GM19023 (cell line): ENCODE data around the gene MSMP.
A peak's percentile ranks its signal among the peaks of the same experiment; 100 is the strongest.

ENCODE experiments used
- ATAC-seq: cut with Tn5 transposase; IDR thresholded peaks from one replicate; pipeline ENCODE4 v1.9.1; 2021; ENCODE audit warnings: mild to moderate bottlenecking, moderate library complexity; ENCODE audit not compliant: unreplicated experiment

Gene MSMP

DNA sequence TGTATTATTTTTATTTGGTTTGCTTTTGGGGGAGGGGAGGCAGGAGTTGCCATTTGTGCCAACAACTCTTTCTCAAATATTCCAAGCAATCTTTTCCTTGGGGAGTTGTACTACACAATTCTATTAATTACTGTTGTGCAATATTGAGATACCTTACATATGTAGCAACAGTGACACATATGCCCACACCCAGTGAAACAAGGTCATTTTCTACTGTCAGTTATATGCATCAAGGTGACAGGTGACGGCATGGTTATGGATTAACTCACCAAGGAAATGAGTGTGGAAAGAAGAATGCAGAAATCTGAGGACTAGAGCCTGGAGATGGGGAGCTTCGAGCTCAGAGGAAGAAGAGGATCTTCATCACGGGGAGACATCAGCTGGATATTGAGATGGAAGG, 17.9 kb upstream of the MSMP start:
- ATAC-seq = no peak

DNA sequence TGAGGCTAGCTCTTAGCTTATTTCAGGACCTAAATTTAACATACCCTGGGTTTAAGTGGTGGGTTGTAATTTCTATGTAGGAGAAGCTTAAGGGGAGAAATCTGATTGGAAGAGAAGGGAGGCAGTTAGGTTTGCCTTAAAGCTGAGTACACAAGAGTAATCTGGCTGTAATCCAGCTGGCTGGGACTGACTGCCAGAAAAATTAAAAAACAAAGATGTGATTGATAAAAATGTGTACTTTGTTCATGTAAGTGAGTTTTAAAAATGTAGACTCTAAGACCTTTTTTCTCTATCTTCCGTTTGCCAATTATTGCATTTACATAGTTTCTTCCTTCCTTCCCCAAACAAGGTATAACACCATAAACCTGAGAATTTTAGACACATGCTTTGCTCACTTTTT, 17.5 kb upstream of the MSMP start:
- no peak for ATAC-seq

DNA sequence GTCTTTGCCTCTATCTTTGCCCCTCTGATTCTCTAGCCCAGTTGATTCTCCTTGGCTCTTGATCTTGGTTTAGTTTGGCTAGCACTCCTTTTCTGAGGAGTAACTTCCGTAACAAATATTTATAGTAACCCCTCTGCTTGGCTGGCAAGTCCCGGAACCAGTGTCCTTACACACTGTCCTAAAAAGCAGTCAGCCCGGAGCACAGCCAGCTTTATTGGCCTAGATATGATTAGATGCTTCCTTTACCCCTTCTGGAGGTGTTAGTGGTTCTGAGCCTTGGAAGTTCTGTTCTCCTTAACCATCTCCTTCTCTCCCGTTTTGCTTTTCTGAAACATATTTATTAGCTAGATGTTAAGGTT, 17.0 kb upstream of the MSMP start:
- ATAC-seq = no peak

DNA sequence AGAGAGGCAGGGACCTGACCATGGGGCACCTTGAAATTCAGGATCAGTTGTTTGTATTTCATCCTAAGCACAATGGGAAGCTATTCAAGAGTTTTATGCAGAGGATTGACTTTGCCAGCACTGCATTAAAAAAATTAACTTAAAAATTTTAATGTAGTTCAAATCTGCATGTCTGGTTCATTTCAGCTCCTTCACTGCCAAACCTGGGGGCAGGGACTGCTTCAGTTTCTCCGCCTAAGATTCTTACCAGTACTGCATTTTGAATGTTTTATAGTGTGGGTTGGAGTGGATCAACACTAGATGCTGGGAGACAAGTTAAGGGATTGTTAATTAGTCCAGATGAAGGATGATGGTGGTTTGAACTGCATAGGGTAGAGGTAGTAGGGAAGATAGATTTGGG, 15.7 kb upstream of the MSMP start:
- ATAC-seq = no peak

DNA sequence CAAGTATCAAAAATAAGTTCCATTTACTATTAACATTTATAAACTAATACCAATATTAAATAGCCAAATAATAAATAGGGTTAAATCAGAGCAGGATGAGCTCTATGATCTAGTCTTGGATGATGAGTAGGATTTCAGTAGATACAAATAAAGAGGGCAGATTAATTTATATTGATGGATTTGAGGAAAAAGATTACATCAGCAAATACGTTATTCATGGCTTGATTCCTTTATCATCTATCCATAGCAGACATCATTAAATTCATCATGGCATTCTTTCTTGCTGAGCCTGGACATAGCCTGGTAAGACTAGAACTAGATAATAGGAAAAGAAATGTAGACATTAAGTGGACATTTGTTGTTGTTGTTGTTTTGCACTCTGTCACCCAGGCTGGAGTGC, 13.4 kb upstream of the MSMP start:
- no peak for ATAC-seq

GRCh38 chr9:35766997-35767396, 12.9 kb upstream of the MSMP start:
- no peak for ATAC-seq

GRCh38 chr9:35763803-35764202, 9.7 kb upstream of the MSMP start:
- no peak for ATAC-seq

GRCh38 chr9:35763181-35763580, 9.1 kb upstream of the MSMP start:
- ATAC-seq = no peak

DNA sequence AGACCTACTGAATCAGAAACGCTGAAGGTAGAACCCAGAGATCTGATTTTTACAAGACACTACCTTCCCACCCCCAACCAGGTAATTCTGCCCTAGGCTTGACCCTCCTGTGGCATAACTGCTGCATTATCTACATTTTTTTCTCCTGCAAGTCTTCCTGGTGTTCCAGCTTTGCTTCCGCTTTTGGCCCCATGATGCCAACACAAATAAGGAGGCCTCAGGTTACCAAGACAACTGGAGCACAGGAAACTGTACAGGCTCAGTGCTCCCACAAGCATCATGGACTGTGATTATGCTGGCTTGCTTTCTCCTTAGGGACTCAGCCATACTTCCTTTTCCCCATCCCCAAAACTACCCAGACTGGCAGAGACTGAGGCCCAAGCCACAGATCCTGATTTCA, 6.6 kb upstream of the MSMP start:
- ATAC-seq = no peak

DNA sequence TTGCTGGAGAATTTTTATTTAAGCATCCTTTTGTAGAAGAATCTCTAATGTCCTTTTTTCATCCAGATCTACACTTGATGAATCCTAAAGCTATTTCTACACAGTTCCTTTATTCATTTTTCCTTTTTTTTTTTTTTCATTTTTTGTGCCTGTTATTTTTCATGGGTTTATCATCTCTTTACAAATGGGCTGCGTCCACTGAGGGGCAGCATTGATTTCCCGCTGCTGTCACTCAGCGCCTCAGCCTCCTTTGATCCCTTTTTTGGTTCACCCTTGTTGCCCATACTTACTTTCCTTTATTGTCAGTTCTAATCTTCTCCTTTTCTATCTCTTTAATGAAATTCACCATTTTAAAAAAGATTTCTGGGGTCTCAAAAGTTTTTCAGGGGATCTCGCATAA, 5.7 kb upstream of the MSMP start:
- ATAC-seq = no peak

- no peak for ATAC-seq
Observed at GRCh38 chr9:35758475-35759050, 4.5 kb upstream of the MSMP start.

DNA sequence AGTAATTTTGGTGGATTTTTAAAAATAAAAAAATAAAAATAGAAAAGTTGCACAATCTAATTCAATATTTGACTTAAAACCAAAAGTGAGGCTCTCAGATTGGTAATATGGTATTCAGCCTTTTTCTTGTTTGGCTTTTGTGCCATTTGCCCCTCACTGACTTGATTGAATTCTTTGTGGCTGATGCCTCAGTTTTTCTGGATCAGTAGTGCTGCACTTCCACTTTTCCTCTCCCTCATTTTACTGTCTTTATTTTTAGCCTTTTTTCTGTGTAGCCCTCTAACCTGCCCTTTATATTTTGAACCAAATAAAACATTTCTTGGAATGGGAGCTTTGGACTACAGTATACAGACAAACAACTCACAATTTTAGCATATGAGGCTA, 3.8 kb upstream of the MSMP start:
- no peak for ATAC-seq

DNA sequence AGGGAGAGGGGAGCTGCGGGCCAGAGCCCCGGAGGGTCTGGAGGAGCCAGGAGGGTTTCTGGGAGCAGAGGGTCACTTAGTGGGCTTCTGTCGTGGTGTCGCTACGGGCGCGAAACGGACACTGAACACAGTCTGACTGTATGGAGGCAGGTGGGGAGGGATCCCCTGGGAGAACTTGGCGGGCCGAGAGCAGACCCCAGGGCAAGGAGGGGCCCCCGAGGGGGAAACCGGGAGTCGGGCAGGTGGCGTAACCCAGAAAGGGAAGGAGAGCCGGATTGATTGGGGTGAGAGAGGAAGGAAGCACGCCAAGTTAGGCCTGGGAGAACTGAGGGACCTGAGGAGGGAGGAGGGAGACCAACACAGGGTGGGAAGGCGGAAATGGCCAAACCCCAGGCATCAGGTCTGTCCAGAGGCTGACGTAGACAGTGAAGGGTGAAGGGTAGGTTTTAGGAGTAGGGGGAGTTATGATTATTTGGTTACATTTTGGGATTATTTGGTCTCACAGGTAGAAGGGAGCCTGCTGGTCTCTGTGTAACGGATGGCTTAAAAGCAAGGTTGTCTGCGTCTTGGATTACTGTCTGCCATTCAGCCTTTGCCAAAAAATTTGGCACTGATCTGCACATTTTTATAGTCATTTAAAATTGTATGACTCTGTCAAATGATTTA, 3.3 kb upstream of the MSMP start:
- ATAC-seq = peak; percentile 45

- peak; percentile 70 for ATAC-seq
Observed at GRCh38 chr9:35756275-35757225, 2.5 kb upstream of the MSMP start.

DNA sequence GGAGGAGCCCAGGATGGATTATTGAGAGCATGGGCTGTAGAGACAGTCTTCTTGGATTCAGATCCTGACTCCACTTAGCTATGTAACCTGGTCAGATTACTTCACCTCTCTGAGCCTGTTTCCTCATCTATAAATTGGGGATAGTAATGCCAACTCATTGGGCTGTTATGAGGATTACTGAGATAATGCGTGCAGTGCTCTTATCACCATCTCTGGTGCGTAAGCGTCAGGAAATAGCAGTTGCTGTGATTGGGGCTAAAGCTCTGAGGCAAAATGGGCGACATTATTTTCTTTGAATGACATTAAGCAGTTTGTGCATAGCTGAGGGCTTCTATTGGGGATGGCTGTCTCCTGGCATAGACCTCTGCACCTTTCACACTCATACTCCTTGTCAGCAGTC, 995 bp upstream of the MSMP start:
- no peak for ATAC-seq

DNA sequence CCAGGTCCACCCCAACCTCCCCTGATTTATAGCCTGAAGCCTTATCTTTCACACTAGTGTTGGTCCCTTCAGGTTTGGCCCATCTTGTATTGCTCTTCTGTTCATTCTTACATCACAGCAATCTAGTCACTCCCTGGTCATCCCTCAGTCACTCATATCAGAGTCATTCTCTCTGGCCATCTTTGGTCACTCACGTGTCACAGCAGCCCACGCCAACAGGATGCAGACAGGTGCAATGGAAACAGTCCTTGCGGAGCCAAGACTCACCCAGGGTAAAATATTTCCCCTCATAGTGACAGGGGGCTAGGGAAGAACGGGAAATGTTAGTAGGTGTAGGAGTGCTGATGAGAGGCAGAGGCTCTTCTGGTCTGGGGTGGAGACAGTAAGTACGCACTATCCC, 610 bp downstream of the MSMP start:
- no peak for ATAC-seq

DNA sequence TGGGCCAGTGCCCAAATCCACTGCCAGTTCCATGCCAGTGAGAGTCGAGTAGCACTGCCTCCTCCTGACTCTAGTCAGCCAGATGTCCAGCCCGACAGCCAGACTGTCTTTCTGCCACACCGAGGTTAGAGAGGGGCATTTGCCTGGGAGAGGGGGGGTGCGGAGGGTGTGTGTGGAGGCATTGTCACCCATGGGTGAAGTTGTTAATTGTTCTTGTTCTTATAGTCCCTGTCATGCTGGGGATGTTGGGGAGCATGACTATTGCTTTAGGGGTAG, 3.9 kb downstream of the MSMP start:
- no peak for ATAC-seq

GRCh38 chr9:35749515-35750255, 4.4 kb downstream of the MSMP start:
- ATAC-seq = peak; percentile 40

DNA sequence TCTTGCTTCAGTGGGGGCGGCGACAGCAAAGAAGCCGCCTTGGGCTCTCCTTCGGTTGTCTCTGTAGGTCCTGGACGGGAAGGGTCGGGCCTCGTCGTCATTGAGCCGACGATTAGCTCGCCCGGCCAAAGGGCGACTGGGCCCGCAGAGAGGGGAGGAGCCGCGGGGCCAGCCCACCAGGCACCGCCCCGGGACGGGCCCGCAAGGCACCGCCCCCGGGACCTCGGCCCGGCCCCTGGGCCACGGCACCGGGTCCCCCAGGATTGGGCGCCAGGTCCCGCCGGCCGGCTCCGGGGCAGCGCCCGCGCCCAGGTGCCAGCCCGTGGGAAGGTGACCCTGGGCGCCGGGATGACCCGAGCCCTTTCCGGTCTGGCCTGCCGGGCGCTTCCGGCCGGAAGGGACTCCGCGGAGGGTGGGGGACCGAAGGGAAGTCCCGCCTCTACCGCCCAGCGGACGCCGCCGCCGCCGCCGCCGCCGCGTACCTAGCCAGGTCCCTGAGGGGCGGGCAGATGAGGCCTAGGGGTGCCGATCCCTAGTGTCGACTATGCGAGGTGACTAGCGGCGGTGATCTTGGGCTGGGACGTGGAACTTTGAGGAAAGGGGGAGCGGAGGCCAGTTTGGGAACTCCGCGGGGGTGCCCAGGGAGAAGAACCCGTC, 5.1 kb downstream of the MSMP start, which contains the start of the genes GBA2 and RGP1:
Gene GBA2, minus strand, starts transcription at position 371 of the 657 bp plus-strand sequence. CDS start 524 bp downstream, outside the sequence.
Gene RGP1, plus strand, starts transcription at position 430 of the 657 bp plus-strand sequence. CDS start 469 bp downstream, outside the sequence.
- ATAC-seq = peak; percentile 86

- ATAC-seq = no peak
Observed at GRCh38 chr9:35748242-35748857, 5.7 kb downstream of the MSMP start.
